ENCODE data around the gene GBE1. TPM values are rescaled to one million over a fixed set of nuclear protein-coding genes. Genes with fewer than 3 reads are reported as not detected.

The GBE1 gene
- total RNA-seq, 2 experiments from 2014 or later: 29.8 to 33.3 TPM

- DNase-seq (no peak), ATAC-seq (no peak)
- Mint-ChIP-seq H3K27ac (no peak overlapping the region), H3K36me3 (ENCODE audit: low read depth) (no peaks in the 10 kb centered on the region), H3K4me1 (ENCODE audit: low read depth) (no peaks in the 10 kb centered on the region), H3K27me3 (ENCODE audit: low read depth) (no peaks in the 10 kb centered on the region), H3K4me3 (no peak overlapping the region), H3K9me3 (ENCODE audit: insufficient read depth) (no peaks in the 10 kb centered on the region)
- ChIA-PET POLR2A (no interaction called here), CTCF (interaction anchor here (1.2 to 1.5 kb wide), 2 partner anchors 23 to 155 kb away, joined by 4 to 5 read pairs; no protein-coding TSS in a partner anchor)
Measured at GRCh38 chr3:81645248-81645647, 116.2 kb downstream of the GBE1 start.

GRCh38 chr3:81643721-81644120 is 117.7 kb downstream of the GBE1 start:
- POLR2A ChIA-PET: no interaction called here
- CTCF ChIA-PET: interaction anchor here (1.3 kb wide), 1 partner anchor 153 kb away, joined by 4 read pairs; no protein-coding TSS in a partner anchor
- no peaks in the 10 kb centered on the region for H3K9me3 Mint-ChIP-seq (ENCODE audit: insufficient read depth)
- no peaks in the 10 kb centered on the region for H3K27me3 Mint-ChIP-seq (ENCODE audit: low read depth)
- peaks cover 5% of the 10 kb centered on the region for H3K36me3 Mint-ChIP-seq (ENCODE audit: low read depth)
- H3K4me1 Mint-ChIP-seq (ENCODE audit: low read depth): no peaks in the 10 kb centered on the region
- DNase-seq: no peak
- no peak for ATAC-seq
- no peak overlapping the region for H3K4me3 Mint-ChIP-seq
- H3K27ac Mint-ChIP-seq: no peak overlapping the region

GRCh38 chr3:81638480-81638879 is 123.0 kb downstream of the GBE1 start:
- Mint-ChIP-seq H3K36me3 (ENCODE audit: low read depth) (peaks cover 7% of the 10 kb centered on the region), H3K4me1 (ENCODE audit: low read depth) (no peaks in the 10 kb centered on the region), H3K27me3 (ENCODE audit: low read depth) (no peaks in the 10 kb centered on the region), H3K27ac (no peak overlapping the region), H3K4me3 (no peak overlapping the region), H3K9me3 (ENCODE audit: insufficient read depth) (no peaks in the 10 kb centered on the region)
- ATAC-seq: no peak
- ChIA-PET POLR2A (interaction anchor here (0.7 kb wide), 1 partner anchor 222 kb away, joined by 3 read pairs; no protein-coding TSS in a partner anchor), CTCF (interaction anchor here (0.6 kb wide), 1 partner anchor 126 kb away, joined by 3 read pairs; no protein-coding TSS in a partner anchor)
- no peak for DNase-seq

GRCh38 chr3:81632659-81633058 is 128.8 kb downstream of the GBE1 start:
- ChIA-PET CTCF (no interaction called here), POLR2A (no interaction called here)
- DNase-seq: no peak
- Mint-ChIP-seq H3K9me3 (ENCODE audit: insufficient read depth) (peaks cover 7% of the 10 kb centered on the region), H3K27ac (no peak overlapping the region), H3K4me1 (ENCODE audit: low read depth) (no peaks in the 10 kb centered on the region), H3K4me3 (no peak overlapping the region), H3K36me3 (ENCODE audit: low read depth) (peaks cover 16% of the 10 kb centered on the region), H3K27me3 (ENCODE audit: low read depth) (no peaks in the 10 kb centered on the region)
- ATAC-seq: no peak

- ChIA-PET POLR2A (interaction anchor here (0.7 kb wide), 1 partner anchor 151 kb away, joined by 5 read pairs; no protein-coding TSS in a partner anchor), CTCF (interaction anchor here (0.6 kb wide), 1 partner anchor 112 kb away, joined by 3 read pairs; no protein-coding TSS in a partner anchor)
- no peaks in the 10 kb centered on the region for H3K27me3 Mint-ChIP-seq (ENCODE audit: low read depth)
- H3K9me3 Mint-ChIP-seq (ENCODE audit: insufficient read depth): no peaks in the 10 kb centered on the region
- H3K4me3 Mint-ChIP-seq: no peak overlapping the region
- DNase-seq: no peak
- no peak for ATAC-seq
- no peaks in the 10 kb centered on the region for H3K4me1 Mint-ChIP-seq (ENCODE audit: low read depth)
- no peak overlapping the region for H3K27ac Mint-ChIP-seq
- peaks cover under 1% of the 10 kb centered on the region for H3K36me3 Mint-ChIP-seq (ENCODE audit: low read depth)
Measured at GRCh38 chr3:81624756-81625155, 136.7 kb downstream of the GBE1 start.

- Mint-ChIP-seq H3K36me3 (ENCODE audit: low read depth) (peaks cover 2% of the 10 kb centered on the region), H3K4me3 (no peak overlapping the region), H3K9me3 (ENCODE audit: insufficient read depth) (no peaks in the 10 kb centered on the region), H3K4me1 (ENCODE audit: low read depth) (no peaks in the 10 kb centered on the region), H3K27ac (no peak overlapping the region), H3K27me3 (ENCODE audit: low read depth) (no peaks in the 10 kb centered on the region)
- CTCF ChIA-PET: no interaction called here
- ATAC-seq (no peak), DNase-seq (no peak)
- POLR2A ChIA-PET: interaction anchor here (0.6 kb wide), 1 partner anchor 34 kb away, joined by 3 read pairs; no protein-coding TSS in a partner anchor
Measured at GRCh38 chr3:81622395-81622794, 139.1 kb downstream of the GBE1 start.

GRCh38 chr3:81621277-81621676 is 140.2 kb downstream of the GBE1 start:
- DNase-seq: no peak
- Mint-ChIP-seq H3K27me3 (ENCODE audit: low read depth) (no peaks in the 10 kb centered on the region), H3K9me3 (ENCODE audit: insufficient read depth) (no peaks in the 10 kb centered on the region), H3K4me1 (ENCODE audit: low read depth) (no peaks in the 10 kb centered on the region), H3K4me3 (no peak overlapping the region), H3K27ac (no peak overlapping the region), H3K36me3 (ENCODE audit: low read depth) (peaks cover 2% of the 10 kb centered on the region)
- no peak for ATAC-seq
- POLR2A ChIA-PET: no interaction called here
- CTCF ChIA-PET: no interaction called here

- ATAC-seq: no peak
Measured at GRCh38 chr3:81620849-81621248, 140.6 kb downstream of the GBE1 start.

GRCh38 chr3:81612768-81613167 is 148.7 kb downstream of the GBE1 start:
- H3K27me3 Mint-ChIP-seq (ENCODE audit: low read depth): no peaks in the 10 kb centered on the region
- no peak overlapping the region for H3K4me3 Mint-ChIP-seq
- ATAC-seq (no peak), DNase-seq (no peak)
- CTCF ChIA-PET: no interaction called here
- POLR2A ChIA-PET: no interaction called here
- H3K9me3 Mint-ChIP-seq (ENCODE audit: insufficient read depth): no peaks in the 10 kb centered on the region
- H3K36me3 Mint-ChIP-seq (ENCODE audit: low read depth): peaks cover 6% of the 10 kb centered on the region
- no peaks in the 10 kb centered on the region for H3K4me1 Mint-ChIP-seq (ENCODE audit: low read depth)
- H3K27ac Mint-ChIP-seq: no peak overlapping the region

More at GRCh38 chr3:81620849-81621248, 140.6 kb downstream of the GBE1 start:
- Mint-ChIP-seq H3K36me3 (ENCODE audit: low read depth) (peaks cover 2% of the 10 kb centered on the region), H3K27me3 (ENCODE audit: low read depth) (no peaks in the 10 kb centered on the region), H3K4me1 (ENCODE audit: low read depth) (no peaks in the 10 kb centered on the region), H3K4me3 (no peak overlapping the region), H3K27ac (no peak overlapping the region), H3K9me3 (ENCODE audit: insufficient read depth) (no peaks in the 10 kb centered on the region)
- DNase-seq: no peak
- ChIA-PET POLR2A (no interaction called here), CTCF (no interaction called here)

GRCh38 chr3:81602781-81603180 is 158.7 kb downstream of the GBE1 start:
- ATAC-seq: no peak
- no peaks in the 10 kb centered on the region for H3K4me1 Mint-ChIP-seq (ENCODE audit: low read depth)
- no peaks in the 10 kb centered on the region for H3K36me3 Mint-ChIP-seq (ENCODE audit: low read depth)
- no peaks in the 10 kb centered on the region for H3K9me3 Mint-ChIP-seq (ENCODE audit: insufficient read depth)
- H3K4me3 Mint-ChIP-seq: no peak overlapping the region
- ChIA-PET POLR2A (no interaction called here), CTCF (no interaction called here)
- H3K27ac Mint-ChIP-seq: no peak overlapping the region
- DNase-seq: no peak
- no peaks in the 10 kb centered on the region for H3K27me3 Mint-ChIP-seq (ENCODE audit: low read depth)

- ATAC-seq (no peak), DNase-seq (no peak)
- ChIA-PET CTCF (no interaction called here), POLR2A (no interaction called here)
- Mint-ChIP-seq H3K27ac (no peak overlapping the region), H3K9me3 (ENCODE audit: insufficient read depth) (no peaks in the 10 kb centered on the region), H3K4me3 (no peak overlapping the region), H3K36me3 (ENCODE audit: low read depth) (no peaks in the 10 kb centered on the region), H3K27me3 (ENCODE audit: low read depth) (no peaks in the 10 kb centered on the region), H3K4me1 (ENCODE audit: low read depth) (no peaks in the 10 kb centered on the region)
Measured at GRCh38 chr3:81601707-81602305, 159.6 kb downstream of the GBE1 start.

GRCh38 chr3:81592101-81592500 is 169.3 kb downstream of the GBE1 start:
- POLR2A ChIA-PET: no interaction called here
- peaks cover 8% of the 10 kb centered on the region for H3K36me3 Mint-ChIP-seq (ENCODE audit: low read depth)

GRCh38 chr3:81585937-81586336 is 175.5 kb downstream of the GBE1 start:
- Mint-ChIP-seq H3K27ac (no peak overlapping the region), H3K36me3 (ENCODE audit: low read depth) (no peaks in the 10 kb centered on the region), H3K4me1 (ENCODE audit: low read depth) (peaks cover 1% of the 10 kb centered on the region), H3K4me3 (no peak overlapping the region), H3K9me3 (ENCODE audit: insufficient read depth) (no peaks in the 10 kb centered on the region), H3K27me3 (ENCODE audit: low read depth) (no peaks in the 10 kb centered on the region)
- no peak for DNase-seq
- ATAC-seq: no peak
- POLR2A ChIA-PET: no interaction called here
- CTCF ChIA-PET: no interaction called here

More at GRCh38 chr3:81592101-81592500, 169.3 kb downstream of the GBE1 start:
- Mint-ChIP-seq H3K4me3 (no peak overlapping the region), H3K9me3 (ENCODE audit: insufficient read depth) (no peaks in the 10 kb centered on the region), H3K4me1 (ENCODE audit: low read depth) (no peaks in the 10 kb centered on the region), H3K27ac (no peak overlapping the region), H3K27me3 (ENCODE audit: low read depth) (no peaks in the 10 kb centered on the region)
- CTCF ChIA-PET: no interaction called here
- ATAC-seq (no peak), DNase-seq (no peak)
